HAP-1 (cell line): ENCODE measurements around the gene AVP.
"Not testable (repeated sequence)": the region's sequence is repeated elsewhere in the genome, so short reads cannot be mapped to it uniquely, and the experiment has no call there.

Experiments
- DNase-seq, 2 experiments: peaks; one replicate each; pipeline ENCODE4 v3.0.0-alpha.2; 2016 to 2020; ENCODE audit warnings: low spot score in 2 of 2
- H3K27me3 ChIP-seq: fragments of 250-450 bp; sonication (Bioruptor Pico); 2 replicates; pipeline ENCODE4 v1.5.1; 2020; ENCODE audit warnings: low read depth, mild to moderate bottlenecking, moderate library complexity
- H3K36me3 ChIP-seq: fragments of 250-450 bp; sonication (Bioruptor Pico); replicated peaks from 2 replicates; pipeline ENCODE4 v1.5.1; 2020; ENCODE audit warnings: mild to moderate bottlenecking
- H3K4me1 ChIP-seq: fragments of 250-450 bp; sonication (Bioruptor Pico); 2 replicates; pipeline ENCODE4 v1.5.1; 2020; ENCODE audit warnings: mild to moderate bottlenecking
- H3K4me3 ChIP-seq: fragments of 250-450 bp; sonication (Bioruptor Pico); 2 replicates; pipeline ENCODE4 v1.5.1; 2020; ENCODE audit warnings: mild to moderate bottlenecking, moderate library complexity
- H3K9me3 ChIP-seq: fragments of 250-450 bp; sonication (Bioruptor Pico); 2 replicates; pipeline ENCODE4 v1.5.1; 2020; ENCODE audit warnings: mild to moderate bottlenecking, moderate library complexity
- in situ Hi-C: fragments of 300-500 bp; cut with MboI; formaldehyde crosslinking; loops from 3 replicates; pipeline ENCODE4 v1.14.3; 2020; ENCODE audit warnings: low sequenced_read_pairs, inconsistent platforms, mixed read lengths

Gene AVP

GRCh38 chr20:3084986-3085360, 449 bp upstream of the AVP start:
- no peaks in the 10 kb centered on the region for H3K4me1 ChIP-seq
- no peaks in the 10 kb centered on the region; the same call in 1 of the 2 replicates for H3K27me3 ChIP-seq
- H3K36me3 ChIP-seq: no peaks in the 10 kb centered on the region
- no peak overlapping the region for H3K4me3 ChIP-seq
- in situ Hi-C loops: no loop called here
- no peaks in the 10 kb centered on the region for H3K9me3 ChIP-seq
- no peak for DNase-seq

GRCh38 chr20:3082955-3083952, 1.3 kb downstream of the AVP start:
- Histone ChIP-seq H3K36me3 (no peaks in the 10 kb centered on the region), H3K4me3 (no peak overlapping the region), H3K9me3 (no peaks in the 10 kb centered on the region), H3K27me3 (no peaks in the 10 kb centered on the region; the same call in 1 of the 2 replicates), H3K4me1 (no peaks in the 10 kb centered on the region)
- no peak for DNase-seq
- in situ Hi-C loops: no loop called here

GRCh38 chr20:3082306-3082951, 2.1 kb downstream of the AVP start:
- Histone ChIP-seq H3K9me3 (no peaks in the 10 kb centered on the region), H3K36me3 (no peaks in the 10 kb centered on the region), H3K27me3 (peaks cover 3% of the 10 kb centered on the region; the same call in 1 of the 2 replicates), H3K4me1 (no peaks in the 10 kb centered on the region), H3K4me3 (no peak overlapping the region)
- in situ Hi-C loops: no loop called here
- no peak for DNase-seq

- Histone ChIP-seq H3K9me3 (no peaks in the 10 kb centered on the region), H3K4me3 (no peak overlapping the region), H3K36me3 (no peaks in the 10 kb centered on the region), H3K27me3 (peaks cover 3% of the 10 kb centered on the region; the same call in 1 of the 2 replicates), H3K4me1 (no peaks in the 10 kb centered on the region)
- DNase-seq: no peak
- in situ Hi-C loops: no loop called here
These were observed 2.9 kb downstream of the AVP start for GRCh38 chr20:3081641-3082040.

GRCh38 chr20:3080939-3081388, 3.6 kb downstream of the AVP start:
- no peak for DNase-seq
- no peak overlapping the region for H3K4me3 ChIP-seq
- in situ Hi-C loops: no loop called here
- H3K36me3 ChIP-seq: no peaks in the 10 kb centered on the region
- no peaks in the 10 kb centered on the region for H3K9me3 ChIP-seq
- H3K27me3 ChIP-seq: peaks cover 3% of the 10 kb centered on the region; the same call in 1 of the 2 replicates
- no peaks in the 10 kb centered on the region for H3K4me1 ChIP-seq

- H3K27me3 ChIP-seq: 0 out of 2 replicates have a peak, but pooled peaks cover 3% of the 10 kb centered on the region
- H3K9me3 ChIP-seq: no peaks in the 10 kb centered on the region
- in situ Hi-C loops: no loop called here
- DNase-seq: no peak
- H3K4me3 ChIP-seq: no peak overlapping the region
- no peaks in the 10 kb centered on the region for H3K36me3 ChIP-seq
- no peaks in the 10 kb centered on the region for H3K4me1 ChIP-seq
These were observed 6.8 kb downstream of the AVP start for GRCh38 chr20:3077618-3078134.

- H3K27me3 ChIP-seq, H3K36me3 ChIP-seq, H3K4me3 ChIP-seq, H3K9me3 ChIP-seq, in situ Hi-C loops, H3K4me1 ChIP-seq, DNase-seq: not testable (repeated sequence)
These were observed 9.2 kb downstream of the AVP start for GRCh38 chr20:3075315-3075714.

- Histone ChIP-seq H3K4me3 (no peak overlapping the region), H3K9me3 (no peaks in the 10 kb centered on the region), H3K4me1 (peaks cover 2% of the 10 kb centered on the region; the same call in 1 of the 2 replicates), H3K36me3 (no peaks in the 10 kb centered on the region), H3K27me3 (0 out of 2 replicates have a peak, but pooled peaks cover 3% of the 10 kb centered on the region)
- in situ Hi-C loops: no loop called here
- no peak for DNase-seq
These were observed 9.7 kb downstream of the AVP start for GRCh38 chr20:3074812-3075211.

GRCh38 chr20:3073251-3073643, 11.3 kb downstream of the AVP start:
- H3K4me3 ChIP-seq, H3K9me3 ChIP-seq, in situ Hi-C loops, H3K4me1 ChIP-seq, DNase-seq, H3K36me3 ChIP-seq, H3K27me3 ChIP-seq: not testable (repeated sequence)

GRCh38 chr20:3072530-3073250, 11.8 kb downstream of the AVP start:
- in situ Hi-C loops: no loop called here
- Histone ChIP-seq H3K27me3 (no peaks in the 10 kb centered on the region), H3K4me1 (peaks cover 2% of the 10 kb centered on the region; the same call in 1 of the 2 replicates), H3K36me3 (no peaks in the 10 kb centered on the region), H3K4me3 (peak overlapping the region; percentile 37; the same call in 1 of the 2 replicates), H3K9me3 (no peaks in the 10 kb centered on the region)
- no peak for DNase-seq

GRCh38 chr20:3071610-3072529, 12.7 kb downstream of the AVP start, which contains the start of gene OXT:
Gene OXT (plus strand): TSS chr20:3071620. CDS start chr20:3071656, 36 bp downstream.
- peaks cover 2% of the 10 kb centered on the region; the same call in 1 of the 2 replicates for H3K4me1 ChIP-seq
- H3K27me3 ChIP-seq: no peaks in the 10 kb centered on the region
- no peaks in the 10 kb centered on the region for H3K36me3 ChIP-seq
- peak; percentile 30 to 76 for DNase-seq
- peak within 1 kb of the TSS; percentile 37 for H3K4me3 ChIP-seq
- in situ Hi-C loops: no loop called here
- no peaks in the 10 kb centered on the region for H3K9me3 ChIP-seq

- in situ Hi-C loops: no loop called here
- Histone ChIP-seq H3K4me1 (peaks cover 2% of the 10 kb centered on the region; the same call in 1 of the 2 replicates), H3K27me3 (no peaks in the 10 kb centered on the region), H3K9me3 (no peaks in the 10 kb centered on the region), H3K4me3 (peak overlapping the region; percentile 37), H3K36me3 (no peaks in the 10 kb centered on the region)
- no peak for DNase-seq
These were observed 13.3 kb downstream of the AVP start for GRCh38 chr20:3071266-3071609.
